ENCODE results near the gene MEIS2. TPM values are rescaled to one million over a fixed set of nuclear protein-coding genes. Genes with fewer than 3 reads are reported as not detected.
A peak's percentile ranks its signal among the peaks of the same experiment; 100 is the strongest.

MEIS2 gene
- total RNA-seq, 1 donor from 2014 or later = 20.7 TPM

GRCh38 chr15:37102305-37103162, 2.2 kb upstream of the MEIS2 start:
- H3K4me1 ChIP-seq = peaks cover 4% of the 10 kb centered on the region
- H3K27me3 ChIP-seq (ENCODE audit: low read depth) = peaks cover 52% of the 10 kb centered on the region
- DNase-seq (no peak), ATAC-seq (no peak)
- intact Hi-C loops (cut with DNase I) = loop anchor here (10.0 kb wide), 1 partner anchor 218 kb away; no protein-coding TSS in a partner anchor
- peak overlapping the region; percentile 91 for H3K27ac ChIP-seq
- H3K9me3 ChIP-seq = no peaks in the 10 kb centered on the region
- no peaks in the 10 kb centered on the region for H3K36me3 ChIP-seq
- no peak for TF ChIP-seq CTCF (IDR thresholded peaks at IDR 0.05)
- H3K4me3 ChIP-seq = peak overlapping the region; percentile 56

- Histone ChIP-seq H3K27me3 (ENCODE audit: low read depth) (peaks cover 48% of the 10 kb centered on the region), H3K27ac (peak overlapping the region; percentile 91), H3K9me3 (no peaks in the 10 kb centered on the region), H3K36me3 (no peaks in the 10 kb centered on the region), H3K4me3 (peak overlapping the region; percentile 56), H3K4me1 (peaks cover 4% of the 10 kb centered on the region)
- TF ChIP-seq CTCF (IDR thresholded peaks at IDR 0.05) = no peak
- intact Hi-C loops (cut with DNase I) = loop anchor here (10.0 kb wide), 1 partner anchor 217 kb away; no protein-coding TSS in a partner anchor
- no peak for ATAC-seq
- no peak for DNase-seq
Measured at GRCh38 chr15:37101980-37102304, 1.6 kb upstream of the MEIS2 start.

GRCh38 chr15:37100966-37101215, 542 bp upstream of the MEIS2 start:
- DNase-seq = no peak
- peaks cover 39% of the 10 kb centered on the region for H3K27me3 ChIP-seq (ENCODE audit: low read depth)

GRCh38 chr15:37099319-37100108, 835 bp downstream of the MEIS2 start:
- no peak for TF ChIP-seq CTCF (IDR thresholded peaks at IDR 0.05)
- peak overlapping the region; percentile 56 for H3K4me3 ChIP-seq
- no peaks in the 10 kb centered on the region for H3K9me3 ChIP-seq
- H3K27ac ChIP-seq = peak overlapping the region; percentile 91
- H3K36me3 ChIP-seq = no peaks in the 10 kb centered on the region
- no peak for DNase-seq
- intact Hi-C loops (cut with DNase I) = loop anchor here (5.0 to 10.0 kb wide), 2 partner anchors 52 to 215 kb away; no protein-coding TSS in a partner anchor
- no peak for ATAC-seq
- peaks cover 4% of the 10 kb centered on the region for H3K4me1 ChIP-seq
- H3K27me3 ChIP-seq (ENCODE audit: low read depth) = peaks cover 27% of the 10 kb centered on the region

More at GRCh38 chr15:37100966-37101215, 542 bp upstream of the MEIS2 start:
- H3K4me1 ChIP-seq = peaks cover 4% of the 10 kb centered on the region
- H3K4me3 ChIP-seq = peak overlapping the region; percentile 56
- intact Hi-C loops (cut with DNase I) = loop anchor here (10.0 kb wide), 1 partner anchor 216 kb away; no protein-coding TSS in a partner anchor
- H3K36me3 ChIP-seq = no peaks in the 10 kb centered on the region
- peak overlapping the region; percentile 91 for H3K27ac ChIP-seq
- ATAC-seq = peak; percentile 10 to 33
- TF ChIP-seq CTCF (IDR thresholded peaks at IDR 0.05) = no peak
- H3K9me3 ChIP-seq = no peaks in the 10 kb centered on the region

GRCh38 chr15:37098468-37099318, 1.7 kb downstream of the MEIS2 start:
- ATAC-seq (peak; percentile 27 to 56), DNase-seq (no peak)
- Histone ChIP-seq H3K27ac (peak overlapping the region; percentile 82), H3K9me3 (no peaks in the 10 kb centered on the region), H3K4me1 (peaks cover 4% of the 10 kb centered on the region), H3K36me3 (no peaks in the 10 kb centered on the region), H3K27me3 (ENCODE audit: low read depth) (peaks cover 19% of the 10 kb centered on the region), H3K4me3 (peak overlapping the region; percentile 56)
- intact Hi-C loops (cut with DNase I) = loop anchor here (5.0 kb wide), 1 partner anchor 51 kb away; no protein-coding TSS in a partner anchor
- no peak for TF ChIP-seq CTCF (IDR thresholded peaks at IDR 0.05)
